ENCODE measurements around the gene CRYBG2. TPM values are rescaled to one million over a fixed set of nuclear protein-coding genes. Genes with fewer than 3 reads are reported as not detected.
"Not testable (repeated sequence)": the region's sequence is repeated elsewhere in the genome, so short reads cannot be mapped to it uniquely, and the experiment has no call there.

Gene CRYBG2
- total and polyA plus RNA-seq, 4 donors = 0.37 to 7.7 (median 2.7) TPM

GRCh38 chr1:26336477-26337205 lies 17.3 kb downstream of the CRYBG2 start:
- Histone ChIP-seq H3K27me3 (ENCODE audit: control insufficient read depth in 3 of 3, insufficient read depth in 3 of 3, low read length in 2 of 3) (peaks cover 0 to 27% (median 18%) of the 10 kb centered on the region in 3 donors), H3K4me1 (ENCODE audit: control insufficient read depth in 5 of 5, insufficient read depth in 5 of 5, low read length in 5 of 5) (peaks cover 0 to 8% (median 0%) of the 10 kb centered on the region in 5 donors), H3K36me3 (ENCODE audit: control insufficient read depth in 4 of 4, insufficient read depth in 4 of 4, low read length in 4 of 4) (no peaks in the 10 kb centered on the region), H3K4me3 (peak overlapping the region; percentile 22), H3K27ac (ENCODE audit: low read depth in 1 of 2, low read length in 1 of 2) (no peak overlapping the region), H3K9ac (ENCODE audit: insufficient read depth in 1 of 2, low read length in 2 of 2) (no peak overlapping the region), H3K9me3 (ENCODE audit: control insufficient read depth in 4 of 4, insufficient read depth in 3 of 4, low read length in 3 of 4) (no peaks in the 10 kb centered on the region)
- no peak for TF ChIP-seq CTCF (IDR thresholded peaks at IDR 0.05; ENCODE audit: control extremely low read depth, extremely low read depth)
- WGBS, 2 donors = 11 to 16% methylated on average over 43 to 52 of the region's 52 CpGs
- peak; percentile 88 for ATAC-seq (ENCODE audit: insufficient read depth, low FRiP score)
- peak; percentile 51 to 73 (median 69) for DNase-seq

- Histone ChIP-seq H3K4me3 (peak overlapping the region; percentile 38), H3K4me1 (ENCODE audit: control insufficient read depth in 5 of 5, insufficient read depth in 5 of 5, low read length in 5 of 5) (peaks cover 0 to 8% (median 0%) of the 10 kb centered on the region in 5 donors), H3K9me3 (ENCODE audit: control insufficient read depth in 4 of 4, insufficient read depth in 3 of 4, low read length in 3 of 4) (no peaks in the 10 kb centered on the region), H3K27me3 (ENCODE audit: control insufficient read depth in 3 of 3, insufficient read depth in 3 of 3, low read length in 2 of 3) (peaks cover 0 to 27% (median 18%) of the 10 kb centered on the region in 3 donors), H3K36me3 (ENCODE audit: control insufficient read depth in 4 of 4, insufficient read depth in 4 of 4, low read length in 4 of 4) (no peaks in the 10 kb centered on the region), H3K9ac (ENCODE audit: insufficient read depth in 1 of 2, low read length in 2 of 2) (no peak overlapping the region), H3K27ac (ENCODE audit: low read depth in 1 of 2, low read length in 1 of 2) (no peak overlapping the region)
- 1 to 2% methylated on average over 41 of the region's 41 CpGs for WGBS, 2 donors
- no peak for TF ChIP-seq CTCF (IDR thresholded peaks at IDR 0.05; ENCODE audit: control extremely low read depth, extremely low read depth)
- ATAC-seq (ENCODE audit: insufficient read depth, low FRiP score) = no peak
- DNase-seq = no peak
Observed at GRCh38 chr1:26335774-26336476, 18.0 kb downstream of the CRYBG2 start.

- not testable (repeated sequence) for H3K4me1 ChIP-seq (ENCODE audit: control insufficient read depth in 5 of 5, insufficient read depth in 5 of 5, low read length in 5 of 5); H3K9me3 ChIP-seq (ENCODE audit: control insufficient read depth in 4 of 4, insufficient read depth in 3 of 4, low read length in 3 of 4); ATAC-seq (ENCODE audit: insufficient read depth, low FRiP score); H3K9ac ChIP-seq (ENCODE audit: insufficient read depth in 1 of 2, low read length in 2 of 2); H3K36me3 ChIP-seq (ENCODE audit: control insufficient read depth in 4 of 4, insufficient read depth in 4 of 4, low read length in 4 of 4); H3K4me3 ChIP-seq; H3K27ac ChIP-seq (ENCODE audit: low read depth in 1 of 2, low read length in 1 of 2); DNase-seq
- 77 to 86% methylated on average over 8 of the region's 8 CpGs for WGBS, 2 donors
- peaks cover 0 to 19% (median 18%) of the 10 kb centered on the region in 3 donors for H3K27me3 ChIP-seq (ENCODE audit: control insufficient read depth in 3 of 3, insufficient read depth in 3 of 3, low read length in 2 of 3)
Observed at GRCh38 chr1:26333312-26333711, 20.6 kb downstream of the CRYBG2 start.

GRCh38 chr1:26330276-26330675 lies 23.7 kb downstream of the CRYBG2 start:
- H3K36me3 ChIP-seq (ENCODE audit: control insufficient read depth in 4 of 4, insufficient read depth in 4 of 4, low read length in 4 of 4) = no peaks in the 10 kb centered on the region
- DNase-seq (no peak), ATAC-seq (ENCODE audit: insufficient read depth, low FRiP score) (no peak)
- no peak overlapping the region for H3K27ac ChIP-seq (ENCODE audit: low read depth in 1 of 2, low read length in 1 of 2)
- H3K4me1 ChIP-seq (ENCODE audit: control insufficient read depth in 5 of 5, insufficient read depth in 5 of 5, low read length in 5 of 5) = no peaks in the 10 kb centered on the region
- no peak for TF ChIP-seq CTCF (IDR thresholded peaks at IDR 0.05; ENCODE audit: control extremely low read depth, extremely low read depth)
- H3K27me3 ChIP-seq (ENCODE audit: control insufficient read depth in 3 of 3, insufficient read depth in 3 of 3, low read length in 2 of 3) = peaks cover 0 to 6% (median 0%) of the 10 kb centered on the region in 3 donors
- H3K4me3 ChIP-seq = no peak overlapping the region
- H3K9ac ChIP-seq (ENCODE audit: insufficient read depth in 1 of 2, low read length in 2 of 2) = no peak overlapping the region
- H3K9me3 ChIP-seq (ENCODE audit: control insufficient read depth in 4 of 4, insufficient read depth in 3 of 4, low read length in 3 of 4) = no peaks in the 10 kb centered on the region
- 89 to 97% methylated on average over 5 of the region's 5 CpGs for WGBS, 2 donors

- ATAC-seq (ENCODE audit: insufficient read depth, low FRiP score); H3K4me3 ChIP-seq; H3K9me3 ChIP-seq (ENCODE audit: control insufficient read depth in 4 of 4, insufficient read depth in 3 of 4, low read length in 3 of 4); H3K36me3 ChIP-seq (ENCODE audit: control insufficient read depth in 4 of 4, insufficient read depth in 4 of 4, low read length in 4 of 4); H3K9ac ChIP-seq (ENCODE audit: insufficient read depth in 1 of 2, low read length in 2 of 2); H3K4me1 ChIP-seq (ENCODE audit: control insufficient read depth in 5 of 5, insufficient read depth in 5 of 5, low read length in 5 of 5); H3K27ac ChIP-seq (ENCODE audit: low read depth in 1 of 2, low read length in 1 of 2); DNase-seq; H3K27me3 ChIP-seq (ENCODE audit: control insufficient read depth in 3 of 3, insufficient read depth in 3 of 3, low read length in 2 of 3): not testable (repeated sequence)
- WGBS, 2 donors = 87 to 93% methylated on average over 4 of the region's 4 CpGs
Observed at GRCh38 chr1:26329380-26329779, 24.6 kb downstream of the CRYBG2 start.

Data from lung (tissue), 12 donors.